NCI-H524 (cell line): ENCODE data around the gene PPEF1.
"Not testable (repeated sequence)": the region's sequence is repeated elsewhere in the genome, so short reads cannot be mapped to it uniquely, and the experiment has no call there.

ENCODE experiments used
- DNase-seq, 2 experiments: peaks; one replicate each; lab custom pipeline; 2025; lab: John Stamatoyannopoulos, UW

Gene PPEF1

GRCh38 chrX:18701621-18702361 is 5.7 kb upstream of the PPEF1 start:
- no peak for DNase-seq

- DNase-seq, result no peak
Observed at GRCh38 chrX:18702362-18703195, 4.9 kb upstream of the PPEF1 start.

GRCh38 chrX:18709833-18710232 is 2.4 kb downstream of the PPEF1 start:
- no peak for DNase-seq

GRCh38 chrX:18714910-18715309 is 7.5 kb downstream of the PPEF1 start:
- DNase-seq, result no peak

GRCh38 chrX:18719852-18720251 is 12.4 kb downstream of the PPEF1 start:
- no peak for DNase-seq

GRCh38 chrX:18721683-18722499 is 14.4 kb downstream of the PPEF1 start:
- no peak for DNase-seq

GRCh38 chrX:18722500-18723071 is 15.1 kb downstream of the PPEF1 start:
- DNase-seq, result no peak

GRCh38 chrX:18725310-18725943 is 18.0 kb downstream of the PPEF1 start:
- DNase-seq, result no peak

GRCh38 chrX:18733287-18733686 is 25.8 kb downstream of the PPEF1 start:
- no peak for DNase-seq

- not testable (repeated sequence) for DNase-seq
Observed at GRCh38 chrX:18739609-18740008, 32.2 kb downstream of the PPEF1 start.

- DNase-seq, result no peak
Observed at GRCh38 chrX:18748499-18748898, 41.1 kb downstream of the PPEF1 start.

- no peak for DNase-seq
Observed at GRCh38 chrX:18753631-18754030, 46.2 kb downstream of the PPEF1 start.

- no peak for DNase-seq
Observed at GRCh38 chrX:18755651-18756050, 48.2 kb downstream of the PPEF1 start.

- no peak for DNase-seq
Observed at GRCh38 chrX:18757956-18758932, 50.8 kb downstream of the PPEF1 start.

- no peak for DNase-seq
Observed at GRCh38 chrX:18761750-18762149, 54.3 kb downstream of the PPEF1 start.

GRCh38 chrX:18763106-18763505 is 55.7 kb downstream of the PPEF1 start:
- not testable (repeated sequence) for DNase-seq

GRCh38 chrX:18769364-18769763 is 61.9 kb downstream of the PPEF1 start:
- no peak for DNase-seq

GRCh38 chrX:18769812-18770573 is 62.5 kb downstream of the PPEF1 start:
- no peak for DNase-seq

- DNase-seq, result no peak
Observed at GRCh38 chrX:18789916-18790315, 82.5 kb downstream of the PPEF1 start.

GRCh38 chrX:18792828-18793227 is 85.4 kb downstream of the PPEF1 start:
- peak in 1 of 2 experiments; percentile 17 for DNase-seq
